Upper lobe of right lung (tissue), 1 donor: ENCODE results near the gene CERS2. TPM values are rescaled to one million over a fixed set of nuclear protein-coding genes. Genes with fewer than 3 reads are reported as not detected.

Experiments
- ATAC-seq: fragments of 200-7000 bp; cut with Tn5 transposase; one replicate; pipeline ENCODE4 v1.9.1; 2020; ENCODE audit warnings: mild to moderate bottlenecking, moderate library complexity
- DNase-seq: peaks from one replicate; pipeline ENCODE4 v3.0.0-alpha.2; 2020
- H3K27ac ChIP-seq: fragments of 200-600 bp; one replicate; pipeline ENCODE4 v1.8.0; 2022
- H3K27me3 ChIP-seq: fragments of 200-600 bp; one replicate; pipeline ENCODE4 v1.8.0; 2022; ENCODE audit warnings: mild to moderate bottlenecking
- H3K36me3 ChIP-seq: fragments of 200-600 bp; one replicate; pipeline ENCODE4 v1.8.0; 2022
- H3K4me1 ChIP-seq: fragments of 200-600 bp; one replicate; pipeline ENCODE4 v1.8.0; 2022
- H3K4me3 ChIP-seq: fragments of 200-600 bp; one replicate; pipeline ENCODE4 v1.8.0; 2022; ENCODE audit warnings: mild to moderate bottlenecking
- H3K9me3 ChIP-seq: fragments of 200-600 bp; one replicate; pipeline ENCODE4 v1.8.0; 2022
- CTCF ChIP-seq: fragments of 200-600 bp; IDR thresholded peaks from one replicate; pipeline ENCODE4 v1.8.0; 2022; ENCODE audit warnings: antibody characterized with exemption
- intact Hi-C: fragments of 100-400 bp; cut with DNase I; formaldehyde crosslinking; loops from one replicate; pipeline ENCODE4 v1.11.0; 2022
- total RNA-seq: library from RNA; stranded (reverse); fragmentation: NEBNext Ultra II Directional; extraction: Animal tissue kit (Norgen Biotek cat#: 25700); gene quantifications from one replicate; pipeline ENCODE4 v1.2.1, GENCODE V29; 2021
- donor health status: DM: no; HTN: yes; CAD: no; lungs with severe emphysema.

The CERS2 gene
- total RNA-seq, 1 donor from 2014 or later, result 354 TPM

GRCh38 chr1:150997126-150997872 is 22.7 kb upstream of the CERS2 start:
- DNase-seq (no peak), ATAC-seq (no peak)
- no peaks in the 10 kb centered on the region for H3K9me3 ChIP-seq
- peaks cover 13% of the 10 kb centered on the region for H3K4me1 ChIP-seq
- H3K27me3 ChIP-seq, result no peaks in the 10 kb centered on the region
- H3K36me3 ChIP-seq, result peaks cover 55% of the 10 kb centered on the region
- TF ChIP-seq CTCF, result no peak
- no peak overlapping the region for H3K4me3 ChIP-seq
- H3K27ac ChIP-seq, result no peak overlapping the region
- intact Hi-C loops, result no loop called here

GRCh38 chr1:150995896-150996295 is 21.3 kb upstream of the CERS2 start:
- peaks cover 41% of the 10 kb centered on the region for H3K36me3 ChIP-seq
- TF ChIP-seq CTCF, result peak; percentile 92
- no peak for DNase-seq
- H3K27me3 ChIP-seq, result no peaks in the 10 kb centered on the region
- H3K27ac ChIP-seq, result no peak overlapping the region
- H3K9me3 ChIP-seq, result no peaks in the 10 kb centered on the region
- peaks cover 4% of the 10 kb centered on the region for H3K4me1 ChIP-seq
- H3K4me3 ChIP-seq, result no peak overlapping the region
- intact Hi-C loops, result no loop called here
- peak; percentile 76 for ATAC-seq

- H3K9me3 ChIP-seq, result no peaks in the 10 kb centered on the region
- H3K36me3 ChIP-seq, result peaks cover 37% of the 10 kb centered on the region
- no peak for TF ChIP-seq CTCF
- H3K27ac ChIP-seq, result no peak overlapping the region
- intact Hi-C loops, result no loop called here
- no peak overlapping the region for H3K4me3 ChIP-seq
- no peak for DNase-seq
- ATAC-seq, result no peak
- H3K27me3 ChIP-seq, result no peaks in the 10 kb centered on the region
- H3K4me1 ChIP-seq, result peaks cover 4% of the 10 kb centered on the region
These were observed 20.8 kb upstream of the CERS2 start for GRCh38 chr1:150995460-150995859.

GRCh38 chr1:150994248-150994647 is 19.6 kb upstream of the CERS2 start:
- TF ChIP-seq CTCF, result no peak

GRCh38 chr1:150992626-150993025 is 18.0 kb upstream of the CERS2 start:
- intact Hi-C loops, result no loop called here
- no peak overlapping the region for H3K27ac ChIP-seq

More at GRCh38 chr1:150994248-150994647, 19.6 kb upstream of the CERS2 start:
- intact Hi-C loops, result no loop called here
- H3K4me3 ChIP-seq, result no peak overlapping the region
- H3K27me3 ChIP-seq, result no peaks in the 10 kb centered on the region
- H3K4me1 ChIP-seq, result peaks cover 4% of the 10 kb centered on the region
- peaks cover 27% of the 10 kb centered on the region for H3K36me3 ChIP-seq
- H3K9me3 ChIP-seq, result no peaks in the 10 kb centered on the region
- DNase-seq (no peak), ATAC-seq (no peak)
- H3K27ac ChIP-seq, result no peak overlapping the region

More at GRCh38 chr1:150992626-150993025, 18.0 kb upstream of the CERS2 start:
- Histone ChIP-seq H3K4me3 (no peak overlapping the region), H3K27me3 (no peaks in the 10 kb centered on the region), H3K4me1 (peaks cover 4% of the 10 kb centered on the region), H3K36me3 (peaks cover 10% of the 10 kb centered on the region), H3K9me3 (no peaks in the 10 kb centered on the region)
- DNase-seq, result no peak
- TF ChIP-seq CTCF, result no peak
- no peak for ATAC-seq
